HEK293T (cell line): ENCODE results near the gene LGALS1.

Experiments used
- ARNT ChIP-seq: fragments of 450-650 bp; IDR thresholded peaks from 2 replicates; pipeline ENCODE4 v1.6.1; 2017; ENCODE audit warnings: mild to moderate bottlenecking
- BHLHE40 ChIP-seq: fragments of 450-650 bp; IDR thresholded peaks from 2 replicates; pipeline ENCODE4 v1.6.1; 2016; ENCODE audit warnings: mild to moderate bottlenecking, moderate library complexity, borderline replicate concordance
- CTBP1 ChIP-seq: fragments of 450-650 bp; IDR thresholded peaks from 2 replicates; pipeline ENCODE4 v1.6.1; 2016; ENCODE audit warnings: borderline replicate concordance
- FOXM1 ChIP-seq: fragments of 450-650 bp; IDR thresholded peaks from 2 replicates; pipeline ENCODE4 v1.6.1; 2017; ENCODE audit warnings: mild to moderate bottlenecking, borderline replicate concordance
- NFRKB ChIP-seq: fragments of 450-650 bp; IDR thresholded peaks from 2 replicates; pipeline ENCODE4 v1.6.1; 2016; ENCODE audit warnings: mild to moderate bottlenecking, moderate library complexity
- SP1 ChIP-seq: fragments of 450-650 bp; IDR thresholded peaks from 2 replicates; pipeline ENCODE4 v1.6.1; 2017
- SUZ12 ChIP-seq: fragments of 450-650 bp; IDR thresholded peaks from 2 replicates; pipeline ENCODE4 v1.6.1; 2016; ENCODE audit warnings: mild to moderate bottlenecking
- TARDBP ChIP-seq: fragments of 450-650 bp; IDR thresholded peaks from 2 replicates; pipeline ENCODE4 v1.6.1; 2016
- TF ChIP-seq, protein P1 (sequence below): fragments of 450-650 bp; IDR thresholded peaks from 2 replicates; pipeline ENCODE4 v1.6.1; 2016

DNA sequence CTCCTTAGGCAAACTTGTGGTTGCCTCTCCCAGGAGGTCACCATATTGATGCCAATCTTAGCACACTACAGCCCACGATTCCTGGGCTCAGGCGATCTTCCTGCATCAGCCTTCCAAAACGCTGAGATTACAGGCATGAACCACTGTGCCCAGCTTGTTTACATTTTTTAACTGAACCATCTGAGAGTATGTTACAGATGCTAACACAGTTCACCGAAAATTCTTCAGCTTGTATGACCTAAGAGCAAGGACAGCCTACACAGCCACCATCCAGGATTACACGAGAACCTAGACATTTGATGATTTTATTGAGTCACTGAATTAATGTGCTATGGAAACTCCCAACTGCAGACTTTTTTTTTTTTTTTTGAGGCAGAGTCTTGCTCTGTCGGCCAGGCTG, 5.8 kb upstream of the LGALS1 start:
- TF ChIP-seq SP1, result no peak
- TF ChIP-seq SUZ12, result no peak
- TF ChIP-seq ARNT, result no peak
- TF ChIP-seq NFRKB, result no peak
- TF ChIP-seq, protein P1, sequence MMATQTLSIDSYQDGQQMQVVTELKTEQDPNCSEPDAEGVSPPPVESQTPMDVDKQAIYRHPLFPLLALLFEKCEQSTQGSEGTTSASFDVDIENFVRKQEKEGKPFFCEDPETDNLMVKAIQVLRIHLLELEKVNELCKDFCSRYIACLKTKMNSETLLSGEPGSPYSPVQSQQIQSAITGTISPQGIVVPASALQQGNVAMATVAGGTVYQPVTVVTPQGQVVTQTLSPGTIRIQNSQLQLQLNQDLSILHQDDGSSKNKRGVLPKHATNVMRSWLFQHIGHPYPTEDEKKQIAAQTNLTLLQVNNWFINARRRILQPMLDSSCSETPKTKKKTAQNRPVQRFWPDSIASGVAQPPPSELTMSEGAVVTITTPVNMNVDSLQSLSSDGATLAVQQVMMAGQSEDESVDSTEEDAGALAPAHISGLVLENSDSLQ, result no peak
- TF ChIP-seq FOXM1, result no peak
- no peak for TF ChIP-seq CTBP1
- no peak for TF ChIP-seq BHLHE40
- no peak for TF ChIP-seq TARDBP
